Epithelial cell of proximal tubule (primary cell): ENCODE results near the gene CNPY1. TPM values are rescaled to one million over a fixed set of nuclear protein-coding genes. Genes with fewer than 3 reads are reported as not detected.

Experiments
- DNase-seq: peaks from one replicate; pipeline ENCODE4 v3.0.0-alpha.2; 2011; ENCODE audit warnings: low read depth
- H3K4me3 ChIP-seq: 2 replicates; pipeline ENCODE4 v1.5.1; 2011; ENCODE audit warnings: low read depth, mild to moderate bottlenecking, low read length
- CTCF ChIP-seq: conservative IDR thresholded peaks from 2 replicates; pipeline ENCODE4 v1.5.1; 2012; ENCODE audit warnings: low read depth, mild to moderate bottlenecking, low read length
- total RNA-seq: library from RNA; depleted of rRNA; stranded (reverse); fragments of >200 nt; gene quantifications from 2 replicates; pipeline ENCODE4 v1.2.3, GENCODE V29; 2015

Gene CNPY1
- total RNA-seq, 1 donor from 2014 or later: not detected

DNA sequence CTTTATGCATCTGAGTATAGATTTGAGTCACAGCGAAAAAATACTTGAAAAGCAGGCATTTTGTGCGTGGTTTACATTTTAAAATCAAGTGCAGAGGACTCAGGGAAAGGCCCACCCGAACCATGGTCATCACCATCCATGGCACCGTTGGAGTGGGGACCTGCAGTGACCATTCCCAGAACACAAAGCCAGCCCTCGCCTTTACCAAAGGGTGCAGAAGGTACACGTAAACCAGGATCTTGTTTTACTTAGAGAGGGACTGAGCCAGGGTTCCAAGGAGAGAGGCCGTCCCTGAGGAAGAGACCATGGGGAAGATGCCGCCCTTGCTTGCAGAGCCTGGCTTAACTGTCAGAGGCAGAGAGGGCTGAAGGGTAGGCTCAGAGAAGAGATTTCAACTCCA is 12.0 kb upstream of the CNPY1 start:
- DNase-seq: no peak
- H3K4me3 ChIP-seq: no peak overlapping the region
- TF ChIP-seq CTCF: no peak

- no peak for TF ChIP-seq CTCF
- no peak for DNase-seq
- no peak overlapping the region for H3K4me3 ChIP-seq
These were observed 11.4 kb upstream of the CNPY1 start for GRCh38 chr7:155557778-155558177.

DNA sequence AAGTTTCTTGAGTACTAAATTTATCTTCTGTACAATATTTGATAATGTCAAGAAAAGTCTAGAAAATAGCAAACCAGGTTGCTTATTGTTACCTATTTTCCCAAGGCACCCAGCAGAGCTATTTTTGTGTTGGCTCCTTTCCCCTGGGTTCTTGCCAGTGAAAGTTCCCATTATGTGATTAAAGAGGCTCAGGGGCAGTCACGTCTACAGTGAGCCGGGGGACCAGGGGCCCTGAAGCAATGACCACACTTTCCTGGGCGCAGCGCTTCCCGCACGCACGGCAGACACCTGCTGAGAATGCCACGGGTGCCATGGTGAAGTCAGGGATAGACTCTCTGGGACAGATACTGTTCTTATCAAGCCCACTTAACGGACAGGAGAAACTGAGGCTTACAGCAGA is 10.4 kb upstream of the CNPY1 start:
- TF ChIP-seq CTCF: no peak
- no peak overlapping the region for H3K4me3 ChIP-seq
- DNase-seq: no peak

DNA sequence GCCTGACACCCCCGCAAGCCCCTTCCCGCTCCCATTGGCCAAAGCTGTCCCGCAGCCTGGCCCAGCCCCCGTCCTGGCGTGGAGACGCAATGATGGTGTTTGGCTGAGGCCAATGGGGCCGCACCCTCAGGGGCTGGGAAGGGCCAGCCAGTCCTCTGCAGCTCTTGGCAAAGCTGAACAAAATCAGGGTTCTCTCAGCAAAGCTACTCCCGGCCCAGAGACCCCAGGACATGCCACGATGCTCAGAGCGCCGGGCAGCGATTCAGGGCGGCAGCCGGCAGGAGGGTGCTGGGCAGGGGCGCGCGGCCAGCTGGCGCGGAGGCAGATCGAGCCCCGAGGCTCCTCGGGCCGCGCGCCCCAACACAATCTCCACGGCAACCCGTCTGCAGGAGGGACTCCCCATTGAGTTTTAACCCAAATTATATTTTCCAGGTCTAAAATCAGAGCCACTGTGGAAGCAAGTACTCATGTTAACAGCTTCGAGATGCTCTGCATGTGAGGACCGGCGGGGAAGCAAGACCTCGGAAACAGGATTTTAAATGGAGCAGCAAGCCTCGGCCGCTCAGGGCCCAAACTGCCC is 8.8 kb upstream of the CNPY1 start:
- no peak for TF ChIP-seq CTCF
- H3K4me3 ChIP-seq: no peak overlapping the region
- DNase-seq: no peak

- no peak for DNase-seq
- no peak overlapping the region for H3K4me3 ChIP-seq
- no peak for TF ChIP-seq CTCF
These were observed 7.5 kb upstream of the CNPY1 start for GRCh38 chr7:155553871-155554270.

- DNase-seq: no peak
- no peak for TF ChIP-seq CTCF
- no peak overlapping the region for H3K4me3 ChIP-seq
These were observed 5.6 kb upstream of the CNPY1 start for GRCh38 chr7:155551785-155552611.

DNA sequence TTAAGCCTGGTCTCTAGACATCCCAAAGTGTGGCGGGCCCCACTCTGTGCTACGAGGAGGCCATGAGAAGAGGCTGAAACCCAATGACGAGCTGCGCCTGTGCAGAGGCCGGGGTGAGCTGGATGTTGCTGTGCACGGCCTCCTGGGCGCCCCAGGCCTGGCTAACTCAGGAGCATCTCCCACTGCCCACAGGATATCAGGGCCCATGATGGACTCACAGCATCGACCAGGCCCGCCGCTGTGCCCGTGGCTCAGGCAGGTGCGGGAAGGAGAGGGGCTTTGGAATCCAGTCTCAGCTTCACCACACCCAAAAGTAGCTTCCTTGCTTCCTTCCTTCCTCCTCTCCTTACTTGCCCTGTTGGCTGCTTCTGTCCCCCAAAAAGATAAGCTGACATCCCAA is 4.6 kb upstream of the CNPY1 start:
- no peak overlapping the region for H3K4me3 ChIP-seq
- no peak for TF ChIP-seq CTCF
- no peak for DNase-seq
